Erythroblast (primary cell): Measurements from ENCODE around the gene PSENEN.
A peak's percentile ranks its signal among the peaks of the same experiment; 100 is the strongest.

Source experiments
- DNase-seq, 2 experiments: peaks; one replicate each; lab custom pipeline; 2025; lab: John Stamatoyannopoulos, UW
- GATA1 ChIP-seq: IDR thresholded peaks from 2 replicates; pipeline ENCODE4 v1.6.1; 2011; ENCODE audit warnings: low read depth, mild to moderate bottlenecking, control low read depth, low read length, moderate library complexity
- POLR2A ChIP-seq: IDR thresholded peaks from 2 replicates; pipeline ENCODE4 v1.6.1; 2011; ENCODE audit warnings: mild to moderate bottlenecking, low read length

PSENEN gene

GRCh38 chr19:35733180-35734125 lies 12.0 kb upstream of the PSENEN start:
- TF ChIP-seq POLR2A = no peak
- no peak for DNase-seq

GRCh38 chr19:35734273-35734672 lies 11.2 kb upstream of the PSENEN start:
- no peak for DNase-seq
- TF ChIP-seq GATA1 (no peak), POLR2A (no peak)

- no peak for DNase-seq
- no peak for TF ChIP-seq GATA1
Measured at GRCh38 chr19:35734889-35735288, 10.6 kb upstream of the PSENEN start.

- peak; percentile 32 to 61 for DNase-seq
- no peak for TF ChIP-seq GATA1
- no peak for TF ChIP-seq POLR2A
Measured at GRCh38 chr19:35736913-35737886, 8.3 kb upstream of the PSENEN start.

- TF ChIP-seq GATA1 = no peak
- TF ChIP-seq POLR2A = no peak
- no peak for DNase-seq
Measured at GRCh38 chr19:35738021-35738886, 7.2 kb upstream of the PSENEN start.

- DNase-seq = no peak
- no peak for TF ChIP-seq POLR2A
- TF ChIP-seq GATA1 = no peak
Measured at GRCh38 chr19:35738887-35739229, 6.6 kb upstream of the PSENEN start.

GRCh38 chr19:35739275-35740107 lies 6.0 kb upstream of the PSENEN start:
- TF ChIP-seq POLR2A (no peak), GATA1 (no peak)
- DNase-seq = no peak

- no peak for DNase-seq
- TF ChIP-seq POLR2A (no peak), GATA1 (no peak)
Measured at GRCh38 chr19:35740108-35740422, 5.4 kb upstream of the PSENEN start.

GRCh38 chr19:35740423-35741202 lies 4.8 kb upstream of the PSENEN start:
- TF ChIP-seq POLR2A (peak; percentile 62), GATA1 (no peak)
- DNase-seq = peak; percentile 97

- TF ChIP-seq GATA1 (no peak), POLR2A (no peak)
- DNase-seq = no peak
Measured at GRCh38 chr19:35741203-35741515, 4.3 kb upstream of the PSENEN start.

- TF ChIP-seq POLR2A (no peak), GATA1 (no peak)
- DNase-seq = no peak
Measured at GRCh38 chr19:35742121-35742724, 3.2 kb upstream of the PSENEN start, which contains the start of gene IGFLR1. Gene IGFLR1, minus strand, starts transcription at chr19:35742452. Its CDS starts 1,272 bp downstream, at chr19:35741180.
